GM19438 (cell line): ENCODE measurements around the gene SCYGR1.
"Not testable (repeated sequence)": the region's sequence is repeated elsewhere in the genome, so short reads cannot be mapped to it uniquely, and the experiment has no call there.

Source experiments
- ATAC-seq: cut with Tn5 transposase; IDR thresholded peaks from one replicate; pipeline ENCODE4 v1.9.1; 2021; ENCODE audit warnings: low read depth; ENCODE audit not compliant: unreplicated experiment

Gene SCYGR1, protein sequence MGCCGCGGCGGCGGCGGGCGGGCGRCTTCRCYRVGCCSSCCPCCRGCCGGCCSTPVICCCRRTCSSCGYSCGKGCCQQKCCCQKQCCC

GRCh38 chr2:227387583-227387982 lies at the start of gene SCYGR1:
TSS of gene SCYGR1 (minus strand) at chr2:227387949. CDS start at chr2:227387949, 0 bp downstream.
- not testable (repeated sequence) for ATAC-seq

DNA sequence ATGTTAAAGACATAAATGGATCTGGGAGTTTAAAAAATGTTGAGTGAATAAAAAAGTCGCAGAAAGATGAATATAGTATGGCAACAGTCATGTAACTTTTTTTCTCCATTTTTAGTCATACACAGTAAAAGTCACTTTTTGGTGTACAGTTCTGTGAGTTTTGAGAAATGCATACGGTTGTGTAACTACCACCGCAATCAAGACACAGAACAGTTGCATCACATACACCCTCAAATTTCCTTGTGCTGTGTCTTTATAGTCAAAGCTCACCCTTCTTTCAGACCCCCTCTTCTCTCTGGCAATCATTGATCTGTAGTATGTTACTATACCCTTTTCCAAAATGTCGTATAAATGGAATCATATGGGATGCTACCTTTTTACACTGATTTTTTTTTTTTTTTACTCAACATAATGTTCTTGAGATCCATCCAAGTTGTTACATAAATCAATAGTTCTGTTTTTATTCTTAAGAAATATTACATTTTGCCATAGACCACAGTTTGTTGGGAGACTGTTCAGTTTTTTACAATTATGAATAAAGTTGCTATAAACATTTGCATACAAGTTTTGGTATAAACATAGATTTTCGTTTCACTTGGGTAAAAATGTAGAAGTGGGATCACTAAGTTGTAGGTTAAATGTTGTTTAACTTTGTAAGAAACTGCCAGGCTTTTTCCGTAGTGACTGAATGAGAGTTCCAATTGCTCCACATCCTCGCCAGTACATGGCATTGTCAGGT lies 48.9 kb upstream of the SCYGR1 start:
- ATAC-seq = no peak

DNA sequence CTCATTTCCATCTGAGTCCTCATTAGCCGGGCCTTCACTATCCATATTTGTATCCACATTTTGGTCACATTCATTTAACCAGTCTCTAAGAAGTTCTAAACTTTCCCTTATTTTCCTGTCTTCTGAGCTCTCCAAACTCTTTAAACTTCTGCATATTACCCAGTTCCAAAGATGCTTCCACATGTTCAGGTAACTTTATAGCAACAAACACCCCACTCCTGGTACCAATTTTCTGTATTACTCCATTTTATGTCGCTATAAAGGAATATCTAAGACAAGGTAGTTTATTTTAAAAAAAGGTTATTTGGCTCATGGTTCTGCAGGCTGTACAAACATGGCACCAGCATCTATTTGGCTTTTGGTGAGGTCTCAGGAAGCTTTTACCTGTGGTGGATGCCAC lies 45.4 kb upstream of the SCYGR1 start:
- ATAC-seq = no peak

DNA sequence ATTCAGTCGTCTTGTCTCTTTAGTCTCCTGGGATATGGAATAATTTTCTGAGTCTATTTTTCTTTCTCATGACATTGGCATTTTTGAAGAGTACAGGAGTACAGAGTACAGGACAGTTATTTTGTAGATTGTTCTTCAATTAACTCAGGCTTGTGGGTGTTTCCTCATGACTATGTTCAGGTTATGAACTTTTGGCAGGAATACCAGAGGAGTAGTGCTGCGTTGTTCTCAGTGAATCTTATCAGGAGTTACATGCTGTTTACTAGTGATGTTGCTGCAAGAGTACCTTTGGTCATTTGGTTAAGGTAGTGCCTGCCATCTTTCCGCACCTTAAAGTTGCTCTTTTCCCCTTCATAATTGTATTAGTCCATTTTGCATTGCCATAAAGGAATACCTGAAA lies 42.9 kb upstream of the SCYGR1 start:
- no peak for ATAC-seq

DNA sequence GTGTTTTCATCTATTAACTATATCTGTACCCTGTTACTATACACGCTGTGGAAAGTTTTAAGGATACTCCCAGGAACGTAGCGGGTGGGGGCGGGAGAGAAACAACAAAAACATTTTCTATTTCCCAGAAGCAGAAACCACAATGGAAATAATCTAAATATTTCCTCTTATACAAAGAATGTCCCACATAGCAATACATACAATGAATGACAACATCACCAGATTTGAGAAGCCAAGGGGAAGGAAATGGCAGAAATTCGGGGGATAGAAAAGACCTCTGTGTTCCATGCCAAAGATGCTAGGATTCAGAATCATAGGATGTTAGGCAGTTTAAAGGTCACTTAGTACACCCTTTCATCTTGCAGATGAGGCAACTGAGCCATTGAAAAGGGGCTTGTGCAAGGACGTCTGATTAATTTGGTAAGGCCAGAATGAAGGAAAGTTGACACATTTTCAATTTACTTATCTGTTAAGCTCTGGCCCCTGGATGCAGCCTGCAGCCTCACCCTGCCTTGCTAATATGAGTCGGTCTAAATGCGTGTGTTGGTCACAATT lies 41.1 kb upstream of the SCYGR1 start:
- no peak for ATAC-seq

DNA sequence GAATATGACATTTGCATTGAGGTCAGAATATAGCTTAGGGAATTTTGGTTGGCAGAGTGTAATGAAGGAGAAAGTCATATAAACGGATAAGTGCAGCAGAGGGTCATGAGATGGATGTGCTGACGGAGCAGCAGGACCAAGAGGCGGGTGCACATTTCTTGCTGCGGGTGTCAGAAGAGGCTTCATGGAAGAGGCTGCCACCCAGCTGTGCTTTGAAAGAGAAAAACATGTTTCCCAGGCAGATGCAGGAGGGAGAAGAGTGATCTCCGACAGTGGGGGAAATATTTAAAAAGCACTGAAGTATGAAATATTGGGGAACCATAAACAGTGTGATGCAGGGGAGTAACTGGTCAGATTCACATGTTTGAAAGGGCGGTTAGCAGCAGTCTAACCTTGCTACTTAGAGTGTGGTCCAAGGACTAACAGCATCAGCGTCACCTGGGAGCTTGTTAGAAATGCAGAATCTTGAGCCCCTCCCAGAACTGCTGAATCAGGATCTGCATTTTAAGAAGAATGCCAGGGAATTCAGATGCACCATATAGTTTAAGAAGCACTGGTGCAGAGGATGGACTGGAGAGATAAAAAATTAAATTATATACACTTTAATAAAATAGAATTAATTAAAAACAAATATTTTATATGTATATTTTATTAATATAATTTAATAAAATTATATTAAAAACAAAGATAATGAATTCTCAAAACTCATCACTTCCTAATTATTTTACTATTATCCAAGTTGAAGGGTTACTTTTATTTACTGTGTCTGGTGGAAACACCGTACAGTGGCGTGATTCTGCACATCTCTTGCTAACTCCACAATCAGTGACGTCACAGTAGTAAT lies 36.1 kb upstream of the SCYGR1 start:
- no peak for ATAC-seq

- no peak for ATAC-seq
Observed at GRCh38 chr2:227420087-227421052, 32.6 kb upstream of the SCYGR1 start.

DNA sequence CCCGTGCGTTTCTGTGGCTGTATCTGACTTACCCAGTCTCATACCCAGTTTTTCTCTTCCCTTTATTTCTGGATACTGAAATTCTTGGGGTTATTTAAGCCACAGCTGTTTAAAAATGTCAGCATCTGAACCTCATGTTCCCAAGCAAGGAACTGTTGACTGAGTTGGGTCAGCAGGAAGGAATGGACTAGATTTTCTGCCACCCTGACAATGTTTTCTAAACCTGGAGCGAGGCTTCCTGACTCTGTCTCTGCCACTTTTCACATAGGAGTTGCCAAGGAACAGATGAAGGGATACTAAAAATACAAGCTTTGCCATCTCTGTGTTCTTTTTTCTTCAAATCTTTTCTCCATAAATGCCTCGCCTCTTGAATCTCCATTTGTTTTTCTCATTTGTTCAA lies 29.0 kb upstream of the SCYGR1 start:
- no peak for ATAC-seq

- no peak for ATAC-seq
Observed at GRCh38 chr2:227415538-227416424, 28.0 kb upstream of the SCYGR1 start.

- no peak for ATAC-seq
Observed at GRCh38 chr2:227414846-227415245, 27.1 kb upstream of the SCYGR1 start.

- ATAC-seq = no peak
Observed at GRCh38 chr2:227413371-227413770, 25.6 kb upstream of the SCYGR1 start.

GRCh38 chr2:227412877-227413276 lies 25.1 kb upstream of the SCYGR1 start:
- ATAC-seq = no peak

DNA sequence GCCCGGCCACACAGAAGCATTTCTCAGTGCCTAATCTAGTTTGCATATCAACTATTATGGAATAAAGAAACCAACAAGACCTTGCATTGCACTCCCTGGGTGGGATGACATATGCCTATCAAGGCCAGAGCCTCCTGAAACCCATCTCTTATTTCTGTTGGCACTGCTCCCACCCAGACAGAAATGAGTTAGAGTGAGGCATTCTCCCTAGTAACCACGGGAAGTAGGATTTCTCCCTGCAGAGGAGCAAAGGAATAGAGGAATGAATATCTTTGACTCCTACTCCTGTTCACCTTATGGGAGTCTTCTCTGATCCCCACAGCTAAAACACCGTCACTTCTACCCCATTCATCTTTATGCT lies 24.2 kb upstream of the SCYGR1 start:
- ATAC-seq = no peak

GRCh38 chr2:227411320-227411989 lies 23.7 kb upstream of the SCYGR1 start:
- ATAC-seq = peak; percentile 60

DNA sequence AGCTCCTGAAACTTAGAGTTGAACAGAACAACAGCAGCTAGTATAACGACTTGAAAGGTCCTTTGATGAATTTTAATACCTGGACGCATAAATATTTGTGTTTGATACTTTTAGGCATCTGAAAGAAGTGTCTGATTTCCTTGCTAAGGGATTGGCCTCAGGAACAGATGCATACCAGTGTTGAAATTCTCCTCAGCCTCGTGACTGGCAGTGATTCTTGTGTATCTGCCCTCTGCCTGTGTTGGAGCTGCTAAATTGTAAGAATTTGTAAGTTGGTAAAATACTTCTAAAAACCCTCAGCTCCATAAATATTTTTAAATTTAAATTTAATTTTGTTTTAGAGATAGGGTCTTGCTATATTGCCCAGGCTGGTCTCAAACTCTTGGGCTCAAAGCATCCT lies 22.4 kb upstream of the SCYGR1 start:
- ATAC-seq = no peak

GRCh38 chr2:227407591-227408151 lies 19.9 kb upstream of the SCYGR1 start:
- ATAC-seq = no peak

DNA sequence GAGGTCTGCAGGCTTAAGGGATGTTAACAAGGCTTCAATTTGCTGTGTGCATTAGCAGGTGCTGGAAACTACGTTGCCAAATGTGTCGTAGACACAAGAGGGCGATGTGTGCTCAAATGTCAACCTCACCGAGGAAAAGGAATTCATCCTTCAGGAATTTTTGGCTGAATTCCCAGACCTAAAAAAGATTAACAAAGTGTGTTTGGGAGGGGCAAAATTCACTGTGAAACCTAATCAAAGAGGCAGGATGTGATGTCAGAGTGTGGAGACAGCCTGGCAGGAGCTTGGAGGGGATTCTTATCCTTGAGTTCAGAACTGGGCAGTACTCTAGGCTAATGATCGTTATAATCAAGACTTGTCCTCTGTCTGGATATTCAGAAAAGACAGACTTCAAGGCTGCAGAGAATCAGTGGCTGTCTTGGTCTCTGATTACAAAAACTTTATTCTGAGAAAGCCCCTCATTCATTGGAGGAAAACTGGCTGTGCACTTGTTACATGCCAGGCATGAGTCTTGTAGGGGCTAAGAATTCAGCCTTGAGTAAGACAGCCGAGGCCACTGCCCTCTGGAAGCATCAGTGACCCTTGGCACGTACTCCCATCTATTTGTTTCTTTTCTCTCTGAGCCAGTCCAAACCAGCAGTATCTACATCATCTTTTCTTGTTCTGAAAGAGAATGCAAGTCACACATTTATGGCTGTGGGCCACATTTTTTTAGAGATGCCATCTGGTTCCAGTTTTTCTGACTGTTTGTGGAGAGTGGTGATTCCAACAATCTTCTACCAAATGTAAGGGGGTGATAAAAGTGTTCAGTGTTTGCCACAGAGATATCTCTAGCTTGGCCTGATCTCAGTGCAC lies 18.7 kb upstream of the SCYGR1 start:
- ATAC-seq = peak; percentile 42
